ENCODE results near the gene ITGB5.

- no peak for TF ChIP-seq CTCF (IDR thresholded peaks at IDR 0.05)
- TF ChIP-seq EP300 (IDR thresholded peaks at IDR 0.05), result no peak
- TF ChIP-seq MAX (IDR thresholded peaks at IDR 0.05), result no peak
- TF ChIP-seq POLR2A (IDR thresholded peaks at IDR 0.05; ENCODE audit: low read length), result no peak
- TF ChIP-seq RAD21 (conservative IDR thresholded peaks at IDR 0.05 in 1 of 2, IDR thresholded peaks at IDR 0.05 in 1 of 2), result no peak
- TF ChIP-seq SMC3 (IDR thresholded peaks at IDR 0.05), result peak; percentile 32; the same call in 2 of the 3 replicates
Observed at GRCh38 chr3:124850633-124851032, 36.5 kb downstream of the ITGB5 start.
